A549 (cell line): ENCODE measurements around the gene PRR11. TPM values are rescaled to one million over a fixed set of nuclear protein-coding genes. Genes with fewer than 3 reads are reported as not detected.

Experiments used
- CBX8 ChIP-seq: fragments of 200-600 bp; sonication (generic); IDR thresholded peaks from 2 replicates; pipeline ENCODE4 v1.6.1; 2016
- CHD2 ChIP-seq: fragments of 150-350 bp; IDR thresholded peaks from 2 replicates; pipeline ENCODE4 v1.6.1; 2014; ENCODE audit warnings: low read length; ENCODE audit not compliant: partially characterized antibody
- CHD4 ChIP-seq: fragments of 200-600 bp; sonication (generic); IDR thresholded peaks from 2 replicates; pipeline ENCODE4 v1.6.1; 2016; ENCODE audit warnings: antibody characterized with exemption, mild to moderate bottlenecking, borderline replicate concordance
- E2F6 ChIP-seq: IDR thresholded peaks from 2 replicates; pipeline ENCODE4 v1.6.1; 2012; ENCODE audit warnings: low read depth, borderline replicate concordance
- EHF ChIP-seq: fragments of 250-450 bp; sonication (Bioruptor Pico); IDR thresholded peaks from 2 replicates; pipeline ENCODE4 v1.5.0; 2020; ENCODE audit warnings: mild to moderate bottlenecking
- ELK1 ChIP-seq: fragments of 150-350 bp; IDR thresholded peaks from 2 replicates; pipeline ENCODE4 v1.6.1; 2014; ENCODE audit warnings: low read depth, mild to moderate bottlenecking, low read length
- ESRRA ChIP-seq: fragments of 150-350 bp; IDR thresholded peaks from 2 replicates; pipeline ENCODE4 v1.6.1; 2014; ENCODE audit warnings: mild to moderate bottlenecking, low read length, borderline replicate concordance
- HEYL ChIP-seq: fragments of 250-450 bp; sonication (Bioruptor Pico); IDR thresholded peaks from 2 replicates; pipeline ENCODE4 v1.8.0; 2021; ENCODE audit warnings: mild to moderate bottlenecking, moderate library complexity
- HOXA7 ChIP-seq: fragments of 250-450 bp; sonication (Bioruptor Pico); IDR thresholded peaks from 2 replicates; pipeline ENCODE4 v1.5.0; 2020; ENCODE audit warnings: mild to moderate bottlenecking, moderate library complexity
- KDM5A ChIP-seq: fragments of 200-600 bp; sonication (generic); IDR thresholded peaks from 2 replicates; pipeline ENCODE4 v1.6.1; 2016; ENCODE audit warnings: antibody characterized with exemption, mild to moderate bottlenecking
- MAZ ChIP-seq: fragments of 150-350 bp; IDR thresholded peaks from 2 replicates; pipeline ENCODE4 v1.6.1; 2014; ENCODE audit warnings: antibody characterized with exemption, low read depth, low read length, borderline replicate concordance
- PHF8 ChIP-seq: fragments of 200-600 bp; sonication (generic); IDR thresholded peaks from 2 replicates; pipeline ENCODE4 v1.6.1; 2016; ENCODE audit warnings: low read depth, mild to moderate bottlenecking, antibody characterized with exemption, moderate library complexity, borderline replicate concordance
- POLR2A ChIP-seq: IDR thresholded peaks from 2 replicates; pipeline ENCODE4 v1.6.1; 2012; ENCODE audit warnings: mild to moderate bottlenecking, low read length
- RCOR1 ChIP-seq: fragments of 150-350 bp; IDR thresholded peaks from 2 replicates; pipeline ENCODE4 v1.6.1; 2014; ENCODE audit warnings: antibody characterized with exemption, low read length, low read depth
- REST ChIP-seq: fragments of 200-600 bp; sonication (generic); IDR thresholded peaks from 2 replicates; pipeline ENCODE4 v1.6.1; 2016; ENCODE audit warnings: antibody characterized with exemption, mild to moderate bottlenecking, moderate library complexity
- ZC3H11A ChIP-seq: fragments of 450-650 bp; IDR thresholded peaks from 2 replicates; pipeline ENCODE4 v1.6.1; 2014; ENCODE audit warnings: antibody characterized with exemption, mild to moderate bottlenecking
- ZFP36 ChIP-seq: fragments of 450-650 bp; IDR thresholded peaks from 2 replicates; pipeline ENCODE4 v1.6.1; 2014; ENCODE audit warnings: borderline replicate concordance; ENCODE audit not compliant: partially characterized antibody
- polyA plus RNA-seq, 4 experiments: library from polyadenylated mRNA; depleted of rRNA in 3 of 4; stranded (reverse); fragments of >200 nt; fragmentation: RNase III in 1 of 4; extraction: RNeasy Plus Mini Kit Qiagen cat#74134 plus additional on column Dnase treatment in 1 of 4; gene quantifications; 2 replicates in 3 of 4; 3 replicates in 1 of 4; pipeline ENCODE4 v1.2.3, GENCODE V29; 2011 to 2017
- TF ChIP-seq, protein P1 (sequence below): IDR thresholded peaks from 2 replicates; pipeline ENCODE4 v1.6.1; 2012
- TF ChIP-seq, protein P2 (sequence below): fragments of 250-450 bp; sonication (Bioruptor Pico); IDR thresholded peaks from 2 replicates; pipeline ENCODE4 v1.5.0; 2021; ENCODE audit warnings: mild to moderate bottlenecking, moderate library complexity, borderline replicate concordance

The PRR11 gene
- polyA plus RNA-seq, 2 of the 4 experiments (the other 2 are of a cell fraction), result 66.4 to 66.9 TPM

DNA sequence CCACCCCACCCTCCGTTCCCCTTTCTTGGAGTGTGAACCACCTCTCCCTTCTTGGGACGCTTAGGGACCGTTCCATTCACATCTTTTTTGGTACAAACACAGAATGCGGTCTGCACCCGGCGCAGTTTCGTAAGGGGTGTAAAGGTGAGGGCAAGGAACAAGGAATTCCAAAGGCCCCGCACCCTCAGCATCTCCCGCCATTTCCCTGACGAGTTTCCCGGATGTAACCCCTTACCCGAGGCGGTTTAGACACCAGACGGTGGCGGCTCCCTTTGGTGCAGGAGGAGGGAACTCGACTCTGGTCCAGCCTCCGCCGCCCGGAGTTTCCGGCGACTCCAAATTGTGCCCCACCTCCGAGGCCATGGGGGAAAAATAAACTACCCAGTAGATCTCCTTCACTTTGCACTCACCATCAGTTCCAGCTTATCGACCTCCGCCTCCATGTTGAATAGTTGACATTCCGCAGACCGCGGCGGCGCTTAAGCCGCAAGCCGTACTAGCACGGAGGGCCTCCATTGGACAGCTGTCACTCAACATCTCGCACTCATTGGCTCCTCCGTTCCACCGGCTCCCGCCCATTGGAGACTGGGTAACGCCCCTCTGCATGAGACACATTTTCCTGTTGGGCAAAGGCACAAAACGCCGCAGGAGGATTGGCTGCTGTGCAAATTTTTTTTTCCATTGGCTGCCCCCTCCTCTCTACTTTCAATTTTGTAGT, 666 bp upstream of the PRR11 start, which contains the start of gene SKA2 (continued):
- no peak for TF ChIP-seq RCOR1
- TF ChIP-seq ELK1, result no peak
- no peak for TF ChIP-seq ZFP36
- TF ChIP-seq ESRRA, result no peak
- no peak for TF ChIP-seq HOXA7 (CRISPR knock-in tag)
- peak; percentile 89 for TF ChIP-seq EHF (CRISPR knock-in tag)
- TF ChIP-seq PHF8, result peak; percentile 79
- TF ChIP-seq HEYL (CRISPR knock-in tag), result no peak
- TF ChIP-seq CHD2, result peak; percentile 13
- TF ChIP-seq, protein P1, sequence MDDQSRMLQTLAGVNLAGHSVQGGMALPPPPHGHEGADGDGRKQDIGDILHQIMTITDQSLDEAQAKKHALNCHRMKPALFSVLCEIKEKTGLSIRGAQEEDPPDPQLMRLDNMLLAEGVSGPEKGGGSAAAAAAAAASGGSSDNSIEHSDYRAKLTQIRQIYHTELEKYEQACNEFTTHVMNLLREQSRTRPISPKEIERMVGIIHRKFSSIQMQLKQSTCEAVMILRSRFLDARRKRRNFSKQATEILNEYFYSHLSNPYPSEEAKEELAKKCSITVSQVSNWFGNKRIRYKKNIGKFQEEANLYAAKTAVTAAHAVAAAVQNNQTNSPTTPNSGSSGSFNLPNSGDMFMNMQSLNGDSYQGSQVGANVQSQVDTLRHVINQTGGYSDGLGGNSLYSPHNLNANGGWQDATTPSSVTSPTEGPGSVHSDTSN, result peak; percentile 89
- TF ChIP-seq KDM5A, result peak; percentile 95
- no peak for TF ChIP-seq CBX8
- no peak for TF ChIP-seq ZC3H11A
- TF ChIP-seq REST, result peak; percentile 62
- no peak for TF ChIP-seq MAZ
- peak; percentile 36 for TF ChIP-seq POLR2A
- TF ChIP-seq, protein P2, sequence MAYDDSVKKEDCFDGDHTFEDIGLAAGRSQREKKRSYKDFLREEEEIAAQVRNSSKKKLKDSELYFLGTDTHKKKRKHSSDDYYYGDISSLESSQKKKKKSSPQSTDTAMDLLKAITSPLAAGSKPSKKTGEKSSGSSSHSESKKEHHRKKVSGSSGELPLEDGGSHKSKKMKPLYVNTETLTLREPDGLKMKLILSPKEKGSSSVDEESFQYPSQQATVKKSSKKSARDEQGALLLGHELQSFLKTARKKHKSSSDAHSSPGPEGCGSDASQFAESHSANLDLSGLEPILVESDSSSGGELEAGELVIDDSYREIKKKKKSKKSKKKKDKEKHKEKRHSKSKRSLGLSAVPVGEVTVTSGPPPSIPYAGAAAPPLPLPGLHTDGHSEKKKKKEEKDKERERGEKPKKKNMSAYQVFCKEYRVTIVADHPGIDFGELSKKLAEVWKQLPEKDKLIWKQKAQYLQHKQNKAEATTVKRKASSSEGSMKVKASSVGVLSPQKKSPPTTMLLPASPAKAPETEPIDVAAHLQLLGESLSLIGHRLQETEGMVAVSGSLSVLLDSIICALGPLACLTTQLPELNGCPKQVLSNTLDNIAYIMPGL (CRISPR knock-in tag), result no peak
- TF ChIP-seq E2F6, result peak; percentile 83; the same call in 1 of the 2 replicates
- TF ChIP-seq CHD4, result no peak
- TF ChIP-seq, all 56 proteins: peak for 26
